ENCODE measurements around the gene KLHL10. TPM values are rescaled to one million over a fixed set of nuclear protein-coding genes. Genes with fewer than 3 reads are reported as not detected.

KLHL10 gene
- polyA plus RNA-seq, 1 of the 3 experiments (the other 2 are of a cell fraction) = 0.02 TPM

DNA sequence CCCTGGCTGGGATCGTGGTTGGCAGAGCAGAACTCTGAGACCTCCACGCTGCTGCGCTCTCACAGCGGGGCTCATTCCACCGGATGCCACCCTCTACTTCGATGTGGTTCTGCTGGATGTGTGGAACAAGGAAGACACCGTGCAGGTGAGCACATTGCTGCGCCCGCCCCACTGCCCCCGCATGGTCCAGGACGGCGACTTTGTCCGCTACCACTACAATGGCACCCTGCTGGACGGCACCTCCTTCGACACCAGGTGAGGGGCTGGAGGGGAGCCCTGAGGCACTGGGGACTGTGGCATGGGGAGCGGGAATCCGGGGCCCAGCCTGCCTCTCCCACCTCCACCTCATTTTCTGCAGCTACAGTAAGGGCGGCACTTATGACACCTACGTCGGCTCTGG is 19.6 kb upstream of the KLHL10 start:
- peaks cover 3% of the 10 kb centered on the region for H3F3A ChIP-seq (replicated peaks; ENCODE audit: insufficient read depth)
- WGBS (ENCODE audit: low lambda C conversion rate) = 99% methylated on average over 14 of the region's 20 CpGs
- no peak overlapping the region for H3K9ac ChIP-seq
- DNase-seq = no peak
- H2AFZ ChIP-seq (ENCODE audit: low read depth) = no peak overlapping the region
- no peaks in the 10 kb centered on the region for H3K27me3 ChIP-seq (ENCODE audit: insufficient read depth)
- H4K20me1 ChIP-seq (ENCODE audit: insufficient read depth) = peaks cover 8% of the 10 kb centered on the region; the same call in 1 of the 2 replicates
- ChIA-PET POLR2A (no interaction called here), CTCF (interaction anchor here (1.2 to 1.7 kb wide), 2 partner anchors 16 to 17 kb away, joined by 3 to 4 read pairs; no protein-coding TSS in a partner anchor)
- H3K4me1 ChIP-seq (ENCODE audit: control insufficient read depth in 1 of 2, insufficient read depth in 2 of 2, low read depth in 1 of 2, low read length in 1 of 2) = peaks cover 3 to 10% of the 10 kb centered on the region in 2 experiments; a peak in 1 of 4 replicates
- peaks cover 3 to 23% of the 10 kb centered on the region in 2 experiments for H3K36me3 ChIP-seq (replicated peaks in 1 of 2; ENCODE audit: control insufficient read depth in 1 of 2, insufficient read depth in 2 of 2, low read length in 1 of 2)
- no peaks in the 10 kb centered on the region for H3K9me2 ChIP-seq
- no peaks in the 10 kb centered on the region for H3K9me3 ChIP-seq
- H3K27ac ChIP-seq (ENCODE audit: low read depth in 2 of 2, low read length in 1 of 2) = no peak overlapping the region
- H3K4me2 ChIP-seq = no peak overlapping the region
- no peak overlapping the region for H3K4me3 ChIP-seq (ENCODE audit: low read depth in 2 of 2, low read length in 1 of 2)
- TF ChIP-seq NRF1 (IDR thresholded peaks at IDR 0.05; ENCODE audit: low read depth, low read length) (no peak), SIN3A (IDR thresholded peaks at IDR 0.05; ENCODE audit: borderline replicate concordance, low read depth, low read length) (no peak)
- peaks cover 43% of the 10 kb centered on the region for H3K79me2 ChIP-seq (ENCODE audit: insufficient read depth)

DNA sequence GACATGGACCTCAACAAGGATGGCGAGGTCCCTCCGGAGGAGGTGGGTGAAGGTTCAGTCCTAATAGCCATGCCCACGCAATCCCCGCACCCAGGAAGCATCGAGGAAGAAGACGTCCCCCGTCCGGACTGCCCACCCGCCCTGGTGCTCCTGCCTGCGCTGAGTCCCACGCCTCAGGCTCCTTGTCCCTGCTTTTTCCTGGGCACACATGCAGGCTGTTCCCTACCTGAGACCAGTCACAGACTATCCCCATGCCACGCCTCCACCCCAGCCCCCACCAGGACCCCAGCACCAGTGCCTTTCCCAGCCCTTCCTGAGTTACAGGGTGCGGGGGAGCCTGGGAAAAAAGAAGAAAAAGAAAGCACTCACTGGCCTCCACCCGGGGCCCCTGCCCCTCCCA is 15.8 kb upstream of the KLHL10 start:
- TF ChIP-seq CHD2 (IDR thresholded peaks at IDR 0.05; ENCODE audit: low read length, partially characterized antibody) (no peak), RFX5 (IDR thresholded peaks at IDR 0.05; ENCODE audit: low read length) (no peak), FOXJ3 (CRISPR knock-in tag; IDR thresholded peaks at IDR 0.05) (no peak), TAF1 (IDR thresholded peaks at IDR 0.05; ENCODE audit: borderline replicate concordance, low read depth, low read length) (no peak), MXI1 (IDR thresholded peaks at IDR 0.05; ENCODE audit: low read depth, low read length) (no peak), ELF1 (IDR thresholded peaks at IDR 0.05) (no peak), MEF2A (IDR thresholded peaks at IDR 0.05; ENCODE audit: borderline replicate concordance, low read depth) (no peak), SMC3 (IDR thresholded peaks at IDR 0.05; ENCODE audit: low read depth, low read length) (no peak), RXRA (IDR thresholded peaks at IDR 0.05; ENCODE audit: borderline replicate concordance, low read depth) (no peak), SIN3A (IDR thresholded peaks at IDR 0.05; ENCODE audit: borderline replicate concordance, low read depth, low read length) (no peak), RCOR1 (IDR thresholded peaks at IDR 0.05; ENCODE audit: low read length) (no peak), RAD21 (IDR thresholded peaks at IDR 0.05; ENCODE audit: low read length) (no peak), EP300 (IDR thresholded peaks at IDR 0.05; ENCODE audit: borderline replicate concordance in 1 of 2, low read depth in 1 of 2, low read length in 1 of 2) (no peak)
- TF ChIP-seq, protein P1, sequence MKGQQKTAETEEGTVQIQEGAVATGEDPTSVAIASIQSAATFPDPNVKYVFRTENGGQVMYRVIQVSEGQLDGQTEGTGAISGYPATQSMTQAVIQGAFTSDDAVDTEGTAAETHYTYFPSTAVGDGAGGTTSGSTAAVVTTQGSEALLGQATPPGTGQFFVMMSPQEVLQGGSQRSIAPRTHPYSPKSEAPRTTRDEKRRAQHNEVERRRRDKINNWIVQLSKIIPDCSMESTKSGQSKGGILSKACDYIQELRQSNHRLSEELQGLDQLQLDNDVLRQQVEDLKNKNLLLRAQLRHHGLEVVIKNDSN (IDR thresholded peaks at IDR 0.05; ENCODE audit: borderline replicate concordance, low read depth) = no peak
- TF ChIP-seq, protein P2, sequence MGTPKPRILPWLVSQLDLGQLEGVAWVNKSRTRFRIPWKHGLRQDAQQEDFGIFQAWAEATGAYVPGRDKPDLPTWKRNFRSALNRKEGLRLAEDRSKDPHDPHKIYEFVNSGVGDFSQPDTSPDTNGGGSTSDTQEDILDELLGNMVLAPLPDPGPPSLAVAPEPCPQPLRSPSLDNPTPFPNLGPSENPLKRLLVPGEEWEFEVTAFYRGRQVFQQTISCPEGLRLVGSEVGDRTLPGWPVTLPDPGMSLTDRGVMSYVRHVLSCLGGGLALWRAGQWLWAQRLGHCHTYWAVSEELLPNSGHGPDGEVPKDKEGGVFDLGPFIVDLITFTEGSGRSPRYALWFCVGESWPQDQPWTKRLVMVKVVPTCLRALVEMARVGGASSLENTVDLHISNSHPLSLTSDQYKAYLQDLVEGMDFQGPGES (IDR thresholded peaks at IDR 0.05; ENCODE audit: low read depth, low read length) = no peak
- TF ChIP-seq, protein P3, sequence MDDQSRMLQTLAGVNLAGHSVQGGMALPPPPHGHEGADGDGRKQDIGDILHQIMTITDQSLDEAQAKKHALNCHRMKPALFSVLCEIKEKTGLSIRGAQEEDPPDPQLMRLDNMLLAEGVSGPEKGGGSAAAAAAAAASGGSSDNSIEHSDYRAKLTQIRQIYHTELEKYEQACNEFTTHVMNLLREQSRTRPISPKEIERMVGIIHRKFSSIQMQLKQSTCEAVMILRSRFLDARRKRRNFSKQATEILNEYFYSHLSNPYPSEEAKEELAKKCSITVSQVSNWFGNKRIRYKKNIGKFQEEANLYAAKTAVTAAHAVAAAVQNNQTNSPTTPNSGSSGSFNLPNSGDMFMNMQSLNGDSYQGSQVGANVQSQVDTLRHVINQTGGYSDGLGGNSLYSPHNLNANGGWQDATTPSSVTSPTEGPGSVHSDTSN (IDR thresholded peaks at IDR 0.05) = no peak
- no peak overlapping the region for H3K4me3 ChIP-seq (ENCODE audit: low read depth in 2 of 2, low read length in 1 of 2)
- no peaks in the 10 kb centered on the region for H3K9me3 ChIP-seq
- DNase-seq = no peak
- peaks cover 6% of the 10 kb centered on the region; the same call in 1 of the 2 replicates for H4K20me1 ChIP-seq (ENCODE audit: insufficient read depth)
- no peak overlapping the region for H3K9ac ChIP-seq
- no peak overlapping the region for H2AFZ ChIP-seq (ENCODE audit: low read depth)
- peaks cover 6% of the 10 kb centered on the region for H3K79me2 ChIP-seq (ENCODE audit: insufficient read depth)
- WGBS (ENCODE audit: low lambda C conversion rate) = 84% methylated on average over 6 of the region's 14 CpGs
- POLR2A ChIA-PET = no interaction called here
- H3K9me2 ChIP-seq = no peaks in the 10 kb centered on the region
- H3K27me3 ChIP-seq (ENCODE audit: insufficient read depth) = no peaks in the 10 kb centered on the region
- H3K4me2 ChIP-seq = no peak overlapping the region
- H3K27ac ChIP-seq (ENCODE audit: low read depth in 2 of 2, low read length in 1 of 2) = no peak overlapping the region
- CTCF ChIA-PET = no interaction called here
- H3K36me3 ChIP-seq (replicated peaks in 1 of 2; ENCODE audit: control insufficient read depth in 1 of 2, insufficient read depth in 2 of 2, low read length in 1 of 2) = peaks cover 3 to 31% of the 10 kb centered on the region in 2 experiments
- H3K4me1 ChIP-seq (ENCODE audit: control insufficient read depth in 1 of 2, insufficient read depth in 2 of 2, low read depth in 1 of 2, low read length in 1 of 2) = no peaks in the 10 kb centered on the region; a peak in 1 of 4 replicates
- peaks cover 9% of the 10 kb centered on the region for H3F3A ChIP-seq (replicated peaks; ENCODE audit: insufficient read depth)

All from SK-N-SH (cell line).